ENCODE data around the gene APMAP.
"Not testable (repeated sequence)": the region's sequence is repeated elsewhere in the genome, so short reads cannot be mapped to it uniquely, and the experiment has no call there.

GRCh38 chr20:24919665-24920064, 72.9 kb downstream of the APMAP start:
- TF ChIP-seq CTCF, POLR2A (IDR thresholded peaks at IDR 0.05): not testable (repeated sequence)

Data from uterus (tissue), 2 donors.